Liver (tissue), 9 donors: ENCODE data around the gene ZSCAN30. TPM values are rescaled to one million over a fixed set of nuclear protein-coding genes. Genes with fewer than 3 reads are reported as not detected.
"Not testable (repeated sequence)": the region's sequence is repeated elsewhere in the genome, so short reads cannot be mapped to it uniquely, and the experiment has no call there.

ENCODE experiments used
- DNase-seq: peaks from one replicate; pipeline ENCODE4 v3.0.0-alpha.2; 2017; ENCODE audit warnings: low spot score
- H3K27ac ChIP-seq, 2 donors: one replicate each; pipeline ENCODE4 v1.7.0; 2013; ENCODE audit warnings: inconsistent platforms in 2 of 2, low read length in 2 of 2, control low read depth in 1 of 2, low read depth in 1 of 2, mild to moderate bottlenecking in 1 of 2
- H3K27me3 ChIP-seq, 4 donors: one replicate each; pipeline versions ENCODE4 v1.6.1 to v1.7.0; 2013; ENCODE audit warnings: low read length in 3 of 4, inconsistent platforms in 1 of 4, mild to moderate bottlenecking in 1 of 4, moderate library complexity in 1 of 4; ENCODE audit not compliant: control insufficient read depth in 4 of 4, insufficient read depth in 4 of 4
- H3K36me3 ChIP-seq, 4 donors: one replicate each; pipeline versions ENCODE4 v1.6.1 to v1.7.0; 2013; ENCODE audit warnings: low read length in 3 of 4, mild to moderate bottlenecking in 3 of 4, low read depth in 1 of 4, moderate library complexity in 1 of 4; ENCODE audit not compliant: control insufficient read depth in 4 of 4, insufficient read depth in 3 of 4
- H3K4me1 ChIP-seq, 4 donors: one replicate each; pipeline versions ENCODE4 v1.6.1 to v1.7.0; 2013; ENCODE audit warnings: low read length in 3 of 4, mild to moderate bottlenecking in 3 of 4, moderate library complexity in 1 of 4; ENCODE audit not compliant: control insufficient read depth in 4 of 4, insufficient read depth in 4 of 4
- H3K4me3 ChIP-seq, 3 donors: one replicate each; pipeline versions ENCODE4 v1.6.1 to v1.7.0; 2013; ENCODE audit warnings: low read length in 3 of 3, control low read depth in 1 of 3, low read depth in 1 of 3, mild to moderate bottlenecking in 1 of 3
- H3K9ac ChIP-seq, 2 donors: one replicate each; pipeline ENCODE4 v1.7.0; 2013; ENCODE audit warnings: low read length in 2 of 2, mild to moderate bottlenecking in 2 of 2, moderate library complexity in 2 of 2, control low read depth in 1 of 2, low read depth in 1 of 2
- H3K9me3 ChIP-seq, 4 donors: one replicate each; pipeline versions ENCODE4 v1.6.1 to v1.7.0; 2013; ENCODE audit warnings: low read length in 3 of 4; ENCODE audit not compliant: control insufficient read depth in 4 of 4
- CTCF ChIP-seq: fragments of 150-350 bp; IDR thresholded peaks from 2 replicates; pipeline ENCODE4 v1.5.1; 2017; ENCODE audit warnings: improper control_type of control experiment, low read depth, low read length; ENCODE audit not compliant: missing input control
- EGR1 ChIP-seq, 2 donors: IDR thresholded peaks; 2 replicates each; pipeline ENCODE4 v1.6.1; 2016 to 2018; ENCODE audit warnings: antibody characterized with exemption in 2 of 2, low read depth in 2 of 2
- FOXA1 ChIP-seq: IDR thresholded peaks from 2 replicates; pipeline ENCODE4 v1.6.1; 2016; ENCODE audit warnings: antibody characterized with exemption
- FOXA2 ChIP-seq: IDR thresholded peaks from 2 replicates; pipeline ENCODE4 v1.6.1; 2016; ENCODE audit warnings: antibody characterized with exemption
- HNF4A ChIP-seq, 2 donors: conservative IDR thresholded peaks; 2 replicates each; pipeline ENCODE4 v1.6.1; 2016; ENCODE audit warnings: antibody characterized with exemption in 2 of 2, mild to moderate bottlenecking in 2 of 2
- JUND ChIP-seq, 2 donors: IDR thresholded peaks; 2 replicates each; pipeline ENCODE4 v1.6.1; 2016; ENCODE audit warnings: antibody characterized with exemption in 2 of 2
- REST ChIP-seq: IDR thresholded peaks from 2 replicates; pipeline ENCODE4 v1.6.1; 2016; ENCODE audit warnings: antibody characterized with exemption, mild to moderate bottlenecking
- RXRA ChIP-seq, 2 donors: IDR thresholded peaks; 2 replicates each; pipeline ENCODE4 v1.6.1; 2017 to 2018; ENCODE audit warnings: antibody characterized with exemption in 2 of 2, mild to moderate bottlenecking in 1 of 2
- TAF1 ChIP-seq: conservative IDR thresholded peaks from 2 replicates; pipeline ENCODE4 v1.6.1; 2016; ENCODE audit warnings: antibody characterized with exemption, mild to moderate bottlenecking
- YY1 ChIP-seq: IDR thresholded peaks from 2 replicates; pipeline ENCODE4 v1.6.1; 2016; ENCODE audit warnings: antibody characterized with exemption, mild to moderate bottlenecking
- ZBTB33 ChIP-seq: IDR thresholded peaks from 2 replicates; pipeline ENCODE4 v1.6.1; 2016; ENCODE audit warnings: antibody characterized with exemption
- WGBS: extraction: QIAGEN DNeasy Blood & Tissue Kit; methylation state at CpG from one replicate; pipeline ENCODE4 v1.1.7; 2013; 5-methylcytosine and 5-hydroxymethylcytosine counted together
- polyA plus RNA-seq, 2 donors: library from polyadenylated mRNA; stranded (reverse) in 1 of 2; unstranded in 1 of 2; fragments of 200-250 nt in 1 of 2; fragments of >200 nt in 1 of 2; fragmentation: Nextera tagmentation in 1 of 2; extraction: Ambion mirVana in 1 of 2; gene quantifications; one replicate each; pipeline versions ENCODE4 v1.2.1 to v1.2.3, GENCODE V29; 2013 to 2015
- total RNA-seq, 2 donors: library from RNA; depleted of rRNA; stranded (reverse); fragments of >200 nt; gene quantifications; one replicate each; pipeline ENCODE4 v1.2.3, GENCODE V29; 2014
- TF ChIP-seq, protein P1 (sequence below): IDR thresholded peaks from 2 replicates; pipeline ENCODE4 v1.6.1; 2016; ENCODE audit warnings: antibody characterized with exemption
- TF ChIP-seq, protein P2 (sequence below): IDR thresholded peaks from 2 replicates; pipeline ENCODE4 v1.6.1; 2016; ENCODE audit warnings: antibody characterized with exemption
- donor health status: healthy.
- donor health status: healthy.
- donor health status: healthy.
- donor health status: healthy.
- donor health status: healthy.

Gene ZSCAN30
- total and polyA plus RNA-seq, 4 donors, result 2.3 to 10.4 (median 5.6) TPM

DNA sequence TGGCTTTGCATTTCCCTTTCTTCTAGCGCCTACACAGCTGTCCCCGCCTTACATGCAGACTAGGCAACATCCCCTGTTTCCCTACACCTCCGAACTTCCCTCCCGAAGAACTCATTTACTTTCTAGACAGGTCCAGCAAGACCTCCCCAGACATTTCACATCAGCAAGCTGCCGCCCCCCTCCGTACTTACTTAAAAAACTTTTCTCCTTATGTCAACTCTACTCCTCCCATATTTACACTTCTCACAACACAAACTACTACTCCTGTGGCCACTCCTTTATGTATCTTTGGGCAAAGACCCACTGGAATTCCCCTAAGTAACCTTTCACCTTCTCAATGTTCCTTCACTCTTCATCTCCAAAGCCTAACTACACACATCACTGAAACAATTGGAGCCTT lies 69.6 kb downstream of the ZSCAN30 start:
- no peak overlapping the region for H3K27ac ChIP-seq
- H3K27me3 ChIP-seq, result no peaks in the 10 kb centered on the region
- TF ChIP-seq, protein P1, sequence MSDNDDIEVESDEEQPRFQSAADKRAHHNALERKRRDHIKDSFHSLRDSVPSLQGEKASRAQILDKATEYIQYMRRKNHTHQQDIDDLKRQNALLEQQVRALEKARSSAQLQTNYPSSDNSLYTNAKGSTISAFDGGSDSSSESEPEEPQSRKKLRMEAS, result no peak
- TF ChIP-seq FOXA2 (no peak), HNF4A (conservative IDR thresholded peaks at IDR 0.05) (no peak), REST (no peak), EGR1 (IDR thresholded peaks at IDR 0.05; ENCODE audit: low read depth in 2 of 2) (no peak), CTCF (no peak), RXRA (IDR thresholded peaks at IDR 0.05) (no peak), ZBTB33 (no peak), FOXA1 (no peak), TAF1 (no peak), YY1 (no peak), JUND (IDR thresholded peaks at IDR 0.05) (no peak)
- TF ChIP-seq, protein P2, sequence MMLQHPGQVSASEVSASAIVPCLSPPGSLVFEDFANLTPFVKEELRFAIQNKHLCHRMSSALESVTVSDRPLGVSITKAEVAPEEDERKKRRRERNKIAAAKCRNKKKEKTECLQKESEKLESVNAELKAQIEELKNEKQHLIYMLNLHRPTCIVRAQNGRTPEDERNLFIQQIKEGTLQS, result no peak
- no peaks in the 10 kb centered on the region for H3K9me3 ChIP-seq
- no peak overlapping the region for H3K9ac ChIP-seq
- DNase-seq, result no peak
- H3K4me3 ChIP-seq, result no peak overlapping the region
- no peaks in the 10 kb centered on the region for H3K4me1 ChIP-seq
- WGBS, result 74% methylated on average over 6 of the region's 6 CpGs
- H3K36me3 ChIP-seq, result no peaks in the 10 kb centered on the region

DNA sequence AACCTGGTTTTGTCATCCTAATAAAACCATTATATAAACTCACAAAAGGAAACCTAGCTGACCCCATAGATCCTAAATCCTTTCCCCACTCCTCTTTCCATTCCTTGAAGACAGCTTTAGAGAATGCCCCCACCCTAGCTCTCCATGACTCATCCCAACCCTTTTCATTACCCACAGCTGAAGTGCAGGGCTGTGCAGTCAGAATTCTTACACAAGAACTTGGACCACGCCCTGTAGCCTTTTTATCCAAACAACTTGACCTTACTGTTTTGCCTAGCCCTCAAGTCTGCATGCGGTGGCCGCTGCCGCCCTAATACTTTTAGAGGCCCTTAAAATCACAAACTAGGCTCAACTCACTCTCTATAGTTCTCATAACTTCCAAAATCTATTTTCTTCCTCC lies 70.7 kb downstream of the ZSCAN30 start:
- H3K9ac ChIP-seq, H3K9me3 ChIP-seq, H3K4me1 ChIP-seq, H3K27me3 ChIP-seq, H3K27ac ChIP-seq, H3K4me3 ChIP-seq, H3K36me3 ChIP-seq, DNase-seq: not testable (repeated sequence)
- 86% methylated on average over 4 of the region's 4 CpGs for WGBS

GRCh38 chr18:35216611-35217010 lies 73.4 kb downstream of the ZSCAN30 start:
- H3K36me3 ChIP-seq, H3K9ac ChIP-seq, H3K27me3 ChIP-seq, H3K27ac ChIP-seq, H3K4me3 ChIP-seq, H3K4me1 ChIP-seq, H3K9me3 ChIP-seq, DNase-seq: not testable (repeated sequence)
- 87% methylated on average over 10 of the region's 10 CpGs for WGBS
